Astrocyte of the cerebellum (primary cell): ENCODE data around the gene MAP4K5.
A peak's percentile ranks its signal among the peaks of the same experiment; 100 is the strongest.
"Not testable (repeated sequence)": the region's sequence is repeated elsewhere in the genome, so short reads cannot be mapped to it uniquely, and the experiment has no call there.

ENCODE experiments used
- DNase-seq: peaks from one replicate; pipeline ENCODE4 v3.0.0-alpha.2; 2011; ENCODE audit warnings: low read depth
- H3K4me3 ChIP-seq: 2 replicates; pipeline ENCODE4 v1.5.1; 2011; ENCODE audit warnings: mild to moderate bottlenecking, low read depth, low read length, moderate library complexity
- in situ Hi-C: cut with HindIII; loops from 2 replicates; pipeline ENCODE4 v1.10.0; 2017; ENCODE audit warnings: low sequenced_read_pairs
- TF ChIP-seq, protein P1 (sequence below): IDR thresholded peaks from 2 replicates; pipeline ENCODE4 v1.5.1; 2012; ENCODE audit warnings: low read length, low read depth, moderate library complexity, mild to moderate bottlenecking; ENCODE audit errors: missing control alignments

Gene MAP4K5

DNA sequence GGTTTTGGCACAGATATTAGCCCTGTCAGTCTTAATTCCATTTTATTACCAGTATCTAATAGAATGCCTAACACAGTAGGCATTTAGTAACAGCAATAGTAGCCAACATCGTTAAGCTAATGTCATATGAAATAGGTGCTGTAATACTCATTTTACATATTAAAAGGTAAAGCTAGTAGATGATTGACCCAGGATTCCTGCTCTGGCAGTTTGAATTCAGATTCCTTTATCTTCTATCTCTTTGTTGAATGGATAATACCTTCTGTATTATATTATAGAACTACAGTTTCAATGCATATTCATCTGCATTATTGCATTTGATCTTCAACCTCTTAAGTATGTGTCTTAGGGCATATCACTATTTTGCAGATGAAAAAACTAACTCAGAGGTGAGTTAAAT lies 30.5 kb upstream of the MAP4K5 start:
- TF ChIP-seq, protein P1, sequence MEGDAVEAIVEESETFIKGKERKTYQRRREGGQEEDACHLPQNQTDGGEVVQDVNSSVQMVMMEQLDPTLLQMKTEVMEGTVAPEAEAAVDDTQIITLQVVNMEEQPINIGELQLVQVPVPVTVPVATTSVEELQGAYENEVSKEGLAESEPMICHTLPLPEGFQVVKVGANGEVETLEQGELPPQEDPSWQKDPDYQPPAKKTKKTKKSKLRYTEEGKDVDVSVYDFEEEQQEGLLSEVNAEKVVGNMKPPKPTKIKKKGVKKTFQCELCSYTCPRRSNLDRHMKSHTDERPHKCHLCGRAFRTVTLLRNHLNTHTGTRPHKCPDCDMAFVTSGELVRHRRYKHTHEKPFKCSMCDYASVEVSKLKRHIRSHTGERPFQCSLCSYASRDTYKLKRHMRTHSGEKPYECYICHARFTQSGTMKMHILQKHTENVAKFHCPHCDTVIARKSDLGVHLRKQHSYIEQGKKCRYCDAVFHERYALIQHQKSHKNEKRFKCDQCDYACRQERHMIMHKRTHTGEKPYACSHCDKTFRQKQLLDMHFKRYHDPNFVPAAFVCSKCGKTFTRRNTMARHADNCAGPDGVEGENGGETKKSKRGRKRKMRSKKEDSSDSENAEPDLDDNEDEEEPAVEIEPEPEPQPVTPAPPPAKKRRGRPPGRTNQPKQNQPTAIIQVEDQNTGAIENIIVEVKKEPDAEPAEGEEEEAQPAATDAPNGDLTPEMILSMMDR = no peak
- no peak for DNase-seq
- H3K4me3 ChIP-seq = no peak overlapping the region
- in situ Hi-C loops = no loop called here

DNA sequence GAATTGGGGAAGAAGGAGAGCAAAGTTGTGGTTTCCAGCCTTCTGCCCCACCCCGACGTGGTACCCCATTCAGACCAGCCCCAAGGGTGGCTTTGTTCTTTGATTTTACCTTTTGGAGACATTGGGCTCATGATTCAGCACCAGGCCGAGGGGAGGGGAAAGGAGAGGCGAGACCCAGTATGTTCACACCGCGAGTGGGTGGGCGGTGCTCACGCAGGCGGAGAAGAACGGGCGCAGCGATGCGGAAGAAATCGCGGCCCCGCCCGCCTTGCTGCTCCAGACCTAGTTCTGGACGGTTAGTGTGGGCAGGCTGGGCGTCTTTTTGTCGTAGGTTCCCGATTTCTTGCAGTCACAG lies 28.5 kb upstream of the MAP4K5 start:
- peak; percentile 8 for DNase-seq
- TF ChIP-seq, protein P1 = no peak
- peak overlapping the region; percentile 71 for H3K4me3 ChIP-seq
- in situ Hi-C loops = no loop called here

DNA sequence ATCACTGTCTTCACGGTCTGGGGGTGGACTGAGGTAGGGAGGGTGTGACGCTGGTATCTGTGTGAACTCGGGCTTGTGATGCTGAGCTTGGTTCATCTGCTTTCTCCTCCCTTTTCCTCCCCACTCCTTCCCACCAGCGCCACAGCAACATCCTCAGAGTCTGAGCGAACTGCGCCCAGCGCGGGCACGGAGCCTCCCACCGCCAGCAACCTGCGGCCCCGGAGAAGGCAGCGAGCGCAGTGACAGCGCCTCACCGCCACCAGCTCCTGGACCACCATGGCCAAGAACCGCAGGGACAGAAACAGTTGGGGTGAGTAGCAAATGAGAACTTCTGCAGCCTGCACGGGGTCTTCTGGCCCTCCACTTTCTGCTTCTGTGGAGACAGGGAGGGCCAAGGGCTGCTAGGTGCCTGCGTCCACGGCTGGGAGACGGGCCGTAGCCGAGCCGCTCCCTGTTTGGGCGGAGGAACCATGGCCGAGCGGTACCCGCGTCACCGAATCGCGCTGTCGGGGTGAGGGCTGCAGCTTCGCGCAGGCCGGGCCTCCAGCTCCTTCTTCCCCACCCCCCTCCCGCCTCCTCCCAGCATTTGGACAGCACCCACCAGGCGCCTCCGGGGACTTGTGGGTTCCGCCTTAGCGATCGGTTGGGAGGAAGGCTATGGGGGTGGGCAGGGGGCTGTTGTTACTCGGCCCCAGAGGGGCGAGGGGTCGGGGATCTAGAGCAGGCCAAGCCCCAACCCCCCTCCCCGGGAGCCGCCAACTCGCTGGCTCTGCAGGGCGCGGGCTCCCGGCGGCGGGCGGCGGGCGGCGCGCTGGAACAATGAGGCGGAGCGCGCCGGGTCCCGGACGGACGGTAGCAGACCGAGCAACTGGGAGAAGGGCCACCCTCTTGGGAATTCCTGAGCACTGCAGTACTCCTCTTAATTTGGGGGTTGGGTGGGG lies 27.9 kb upstream of the MAP4K5 start, which contains the start of gene ATL1:
ATL1 (plus strand) TSS at position 156 of the 941 bp plus-strand sequence; CDS start at position 277, 121 bp downstream.
- in situ Hi-C loops = no loop called here
- H3K4me3 ChIP-seq = peak within 1 kb of the TSS; percentile 71
- TF ChIP-seq, protein P1 = no peak
- DNase-seq = peak; percentile 18

DNA sequence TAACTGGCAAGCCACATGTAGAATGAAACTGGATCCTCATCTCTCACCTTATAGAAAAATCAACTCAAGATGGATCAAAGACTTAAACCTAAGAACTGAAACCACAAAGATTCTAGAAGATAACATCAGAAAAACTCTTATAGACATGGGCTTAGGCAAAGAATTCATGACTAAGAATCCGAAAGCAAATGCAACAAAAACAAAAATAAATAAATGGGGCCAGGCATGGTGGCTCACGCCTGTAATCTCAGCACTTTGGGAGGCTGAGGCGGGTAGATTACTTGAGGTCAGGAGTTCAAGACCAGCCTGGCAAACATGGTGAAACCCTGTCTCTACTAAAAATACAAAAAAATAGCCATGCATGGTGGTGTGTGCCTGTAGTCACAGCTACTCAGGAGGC lies 20.4 kb upstream of the MAP4K5 start:
- H3K4me3 ChIP-seq, in situ Hi-C loops, DNase-seq: not testable (repeated sequence)

DNA sequence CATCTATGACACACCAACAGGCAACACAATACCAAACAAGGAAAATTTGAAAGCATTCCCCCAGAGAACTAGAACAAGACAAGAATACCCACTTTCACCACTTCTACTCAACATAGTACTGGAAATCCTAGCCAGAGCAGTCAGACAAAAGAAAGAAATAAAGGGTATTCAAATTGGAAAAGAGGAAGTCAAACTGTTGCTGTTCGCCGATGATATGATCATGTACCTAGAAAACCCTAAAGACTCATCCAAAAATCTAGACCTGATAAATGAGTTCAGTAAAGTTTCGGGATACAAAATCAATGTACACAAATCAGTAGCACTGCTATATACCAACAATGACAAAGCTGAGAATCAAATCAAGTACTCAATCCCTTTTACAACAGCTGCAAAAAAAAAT lies 19.5 kb upstream of the MAP4K5 start:
- no peak for DNase-seq
- TF ChIP-seq, protein P1 = no peak
- no peak overlapping the region for H3K4me3 ChIP-seq
- in situ Hi-C loops = no loop called here

DNA sequence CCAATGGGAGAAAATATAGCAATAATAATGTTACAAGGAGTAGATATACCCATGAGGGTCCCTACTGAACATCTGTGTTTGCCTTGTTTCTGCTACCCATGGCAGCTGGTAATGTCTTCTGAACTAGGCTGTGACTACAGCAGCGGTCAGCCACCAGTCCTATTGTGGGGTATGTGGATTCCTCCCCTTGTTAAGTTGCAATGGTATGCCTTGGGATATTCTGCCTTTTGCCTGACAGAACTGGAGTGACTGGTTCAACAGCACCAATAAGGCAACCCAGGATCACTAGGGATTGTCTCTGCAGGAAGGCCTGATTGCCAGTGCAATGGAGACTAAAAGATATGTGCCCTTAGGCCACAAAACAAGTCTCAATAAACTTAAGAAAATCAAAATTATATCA lies 17.9 kb upstream of the MAP4K5 start:
- in situ Hi-C loops = no loop called here
- no peak for DNase-seq
- TF ChIP-seq, protein P1 = no peak
- no peak overlapping the region for H3K4me3 ChIP-seq

DNA sequence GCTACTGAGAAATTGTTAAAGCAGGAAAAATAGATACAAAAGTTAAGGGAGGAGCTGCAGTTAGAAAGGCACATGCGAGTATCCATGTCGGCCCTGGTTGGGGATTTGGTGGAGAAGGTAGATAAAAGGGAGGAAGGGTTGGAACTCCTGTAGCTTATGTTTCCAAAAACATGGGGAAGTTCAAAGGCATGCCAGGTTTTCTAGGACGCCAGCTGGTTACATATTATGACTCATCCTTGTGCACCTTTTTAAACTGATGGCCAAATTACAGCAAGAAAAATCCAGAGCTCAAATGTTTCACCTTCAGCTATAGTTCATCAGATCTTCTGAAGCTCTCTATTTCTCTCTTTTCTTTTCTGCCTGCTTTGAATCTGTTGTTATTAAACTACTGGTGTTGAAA lies 13.2 kb upstream of the MAP4K5 start:
- TF ChIP-seq, protein P1 = no peak
- DNase-seq = no peak
- no peak overlapping the region for H3K4me3 ChIP-seq
- in situ Hi-C loops = no loop called here
